Smooth muscle cell (in vitro differentiated cells): ENCODE data around the gene PRKD2. TPM values are rescaled to one million over a fixed set of nuclear protein-coding genes. Genes with fewer than 3 reads are reported as not detected.

Experiments
- DNase-seq: peaks from one replicate; lab custom pipeline; 2025; ENCODE audit not compliant: unreplicated experiment; lab: John Stamatoyannopoulos, UW
- H2AFZ ChIP-seq: fragments of 200-600 bp; sonication (generic); 2 replicates; pipeline ENCODE4 v1.6.0; 2016; ENCODE audit warnings: antibody characterized with exemption, low read depth, mild to moderate bottlenecking
- H3F3A ChIP-seq: fragments of 200-600 bp; sonication (generic); 2 replicates; pipeline ENCODE4 v1.6.0; 2017; ENCODE audit warnings: antibody characterized with exemption, low read depth
- H3K27ac ChIP-seq: fragments of 200-600 bp; sonication (generic); 2 replicates; pipeline ENCODE4 v1.5.1; 2016; ENCODE audit warnings: low read depth, mild to moderate bottlenecking
- H3K27me3 ChIP-seq: fragments of 200-600 bp; sonication (generic); 2 replicates; pipeline ENCODE4 v1.6.1; 2016; ENCODE audit warnings: low read depth, mild to moderate bottlenecking
- H3K36me3 ChIP-seq: fragments of 200-600 bp; sonication (generic); 2 replicates; pipeline ENCODE4 v1.5.1; 2016; ENCODE audit warnings: low read depth
- H3K4me1 ChIP-seq: fragments of 200-600 bp; sonication (generic); 2 replicates; pipeline ENCODE4 v1.5.1; 2016; ENCODE audit warnings: low read depth
- H3K4me2 ChIP-seq: fragments of 200-600 bp; sonication (generic); 2 replicates; pipeline ENCODE4 v1.6.0; 2016; ENCODE audit warnings: mild to moderate bottlenecking
- H3K4me3 ChIP-seq: fragments of 200-600 bp; sonication (generic); 2 replicates; pipeline ENCODE4 v1.5.1; 2016; ENCODE audit warnings: mild to moderate bottlenecking
- H3K79me2 ChIP-seq: fragments of 200-600 bp; sonication (generic); 2 replicates; pipeline ENCODE4 v1.6.0; 2016; ENCODE audit warnings: low read depth, mild to moderate bottlenecking
- H3K9ac ChIP-seq: fragments of 200-600 bp; sonication (generic); 2 replicates; pipeline ENCODE4 v1.6.0; 2016; ENCODE audit warnings: low read depth
- H3K9me3 ChIP-seq: fragments of 200-600 bp; sonication (generic); replicated peaks from 2 replicates; pipeline ENCODE4 v1.5.1; 2016; ENCODE audit warnings: low read depth
- H4K20me1 ChIP-seq: fragments of 200-600 bp; sonication (generic); 2 replicates; pipeline ENCODE4 v1.6.0; 2016; ENCODE audit warnings: low read depth
- CTCF ChIP-seq: fragments of 200-600 bp; sonication (generic); IDR thresholded peaks from 2 replicates; pipeline ENCODE4 v1.5.1; 2017; ENCODE audit warnings: borderline replicate concordance, mild to moderate bottlenecking, antibody characterized with exemption; ENCODE audit not compliant: insufficient read depth, poor library complexity, severe bottlenecking
- WGBS: methylation state at CpG from one replicate; pipeline ENCODE4 v1.1.7; 2016; ENCODE audit warnings: low lambda C conversion rate; 5-methylcytosine and 5-hydroxymethylcytosine counted together
- polyA plus RNA-seq: library from polyadenylated mRNA; unstranded; fragments of >200 nt; fragmentation: Nextera tagmentation; extraction: Ambion mirVana; gene quantifications from 2 replicates; pipeline ENCODE4 v1.2.1, GENCODE V29; 2016
- total RNA-seq: library from RNA; depleted of rRNA; stranded (reverse); fragments of >200 nt; gene quantifications from 2 replicates; pipeline ENCODE4 v1.2.3, GENCODE V29; 2014

The PRKD2 gene
- total and polyA plus RNA-seq, 2 experiments from 2014 or later: 24.2 to 34.6 TPM

GRCh38 chr19:46720503-46721239, 3.8 kb upstream of the PRKD2 start:
- no peak overlapping the region for H2AFZ ChIP-seq
- TF ChIP-seq CTCF: no peak
- WGBS: 91% methylated on average over 22 of the region's 22 CpGs

GRCh38 chr19:46719629-46720502, 3.0 kb upstream of the PRKD2 start:
- no peaks in the 10 kb centered on the region for H3K36me3 ChIP-seq
- no peak overlapping the region for H3K9ac ChIP-seq
- no peaks in the 10 kb centered on the region for H3K27me3 ChIP-seq
- H3K27ac ChIP-seq: no peak overlapping the region
- H3K4me3 ChIP-seq: no peak overlapping the region
- no peak for TF ChIP-seq CTCF
- H4K20me1 ChIP-seq: peaks cover 10% of the 10 kb centered on the region
- no peak for DNase-seq
- H3K4me2 ChIP-seq: no peak overlapping the region
- WGBS: 84% methylated on average over 25 of the region's 25 CpGs
- H3K9me3 ChIP-seq: no peaks in the 10 kb centered on the region
- H3F3A ChIP-seq: peaks cover 9% of the 10 kb centered on the region
- peaks cover 8% of the 10 kb centered on the region for H3K4me1 ChIP-seq
- H3K79me2 ChIP-seq: peaks cover 20% of the 10 kb centered on the region
- H2AFZ ChIP-seq: no peak overlapping the region

More at GRCh38 chr19:46720503-46721239, 3.8 kb upstream of the PRKD2 start:
- Histone ChIP-seq H3K36me3 (no peaks in the 10 kb centered on the region), H3K9ac (no peak overlapping the region), H3K4me1 (no peaks in the 10 kb centered on the region), H3K79me2 (peaks cover 12% of the 10 kb centered on the region), H4K20me1 (peaks cover 8% of the 10 kb centered on the region), H3K27ac (no peak overlapping the region), H3K27me3 (no peaks in the 10 kb centered on the region), H3K4me3 (no peak overlapping the region), H3F3A (peaks cover 9% of the 10 kb centered on the region), H3K4me2 (no peak overlapping the region), H3K9me3 (no peaks in the 10 kb centered on the region)
- no peak for DNase-seq

- Histone ChIP-seq H3F3A (peaks cover 9% of the 10 kb centered on the region), H4K20me1 (peaks cover 10% of the 10 kb centered on the region), H3K27me3 (no peaks in the 10 kb centered on the region), H3K4me1 (peaks cover 13% of the 10 kb centered on the region), H3K36me3 (no peaks in the 10 kb centered on the region), H3K9ac (no peak overlapping the region), H3K4me2 (no peak overlapping the region), H3K27ac (no peak overlapping the region), H3K9me3 (no peaks in the 10 kb centered on the region), H3K4me3 (no peak overlapping the region), H2AFZ (no peak overlapping the region), H3K79me2 (peaks cover 21% of the 10 kb centered on the region)
- WGBS: 85% methylated on average over 14 of the region's 15 CpGs
- TF ChIP-seq CTCF: no peak
- DNase-seq: no peak
Measured at GRCh38 chr19:46718934-46719622, 2.2 kb upstream of the PRKD2 start.
